Measurements from ENCODE around the gene PHACTR4.
"Not testable (repeated sequence)": the region's sequence is repeated elsewhere in the genome, so short reads cannot be mapped to it uniquely, and the experiment has no call there.

PHACTR4 gene

GRCh38 chr1:28329395-28330153, 40.0 kb upstream of the PHACTR4 start:
- no peak for TF ChIP-seq CTCF (conservative IDR thresholded peaks at IDR 0.05)

GRCh38 chr1:28338897-28339296, 30.6 kb upstream of the PHACTR4 start:
- no peak for TF ChIP-seq CTCF (conservative IDR thresholded peaks at IDR 0.05)
- H3K27ac ChIP-seq, result no peak overlapping the region

More at GRCh38 chr1:28329395-28330153, 40.0 kb upstream of the PHACTR4 start:
- peak overlapping the region; percentile 94 for H3K27ac ChIP-seq

GRCh38 chr1:28339551-28339950, 30.0 kb upstream of the PHACTR4 start:
- TF ChIP-seq CTCF (conservative IDR thresholded peaks at IDR 0.05), result no peak
- no peak overlapping the region for H3K27ac ChIP-seq

GRCh38 chr1:28340221-28340974, 29.1 kb upstream of the PHACTR4 start:
- H3K27ac ChIP-seq, result no peak overlapping the region
- TF ChIP-seq CTCF (conservative IDR thresholded peaks at IDR 0.05), result no peak

- H3K27ac ChIP-seq, result no peak overlapping the region
- no peak for TF ChIP-seq CTCF (conservative IDR thresholded peaks at IDR 0.05)
Measured at GRCh38 chr1:28341591-28341990, 27.9 kb upstream of the PHACTR4 start.

GRCh38 chr1:28343405-28343804, 26.1 kb upstream of the PHACTR4 start:
- no peak overlapping the region for H3K27ac ChIP-seq
- no peak for TF ChIP-seq CTCF (conservative IDR thresholded peaks at IDR 0.05)

GRCh38 chr1:28353248-28353810, 16.2 kb upstream of the PHACTR4 start:
- H3K27ac ChIP-seq, result not testable (repeated sequence)

Data from VCaP (cell line).